Endothelial cell of umbilical vein (primary cell): ENCODE results near the gene SOX10. TPM values are rescaled to one million over a fixed set of nuclear protein-coding genes. Genes with fewer than 3 reads are reported as not detected.

Source experiments
- BruUV-seq: library from RNA; stranded (reverse); fragments of 400-500 nt; replicated peaks from 2 replicates; lab custom pipeline; 2021; lab: Mats Ljungman, UMichigan
- CTCF ChIA-PET: fragments of 300-600, 350-600 bp; sonication (Branson Sonifier 250); formaldehyde crosslinking; loops from one replicate; lab custom pipeline; 2021; ENCODE audit warnings: antibody characterized with exemption, inconsistent platforms; lab: Charles Lee
- POLR2A ChIA-PET: fragments of 300-600, 350-600 bp; sonication (Branson Sonifier 250); formaldehyde crosslinking; loops from one replicate; lab custom pipeline; 2021; ENCODE audit warnings: antibody characterized with exemption, inconsistent platforms; lab: Charles Lee
- DNase-seq: peaks from one replicate; pipeline ENCODE4 v3.0.0-alpha.2; 2011; ENCODE audit warnings: low read depth, low spot score
- FAIRE-seq: peaks from 2 replicates; lab custom pipeline; 2011; peaks lifted over from hg19 to GRCh38; lab: Jason Lieb, UNC
- H2AFZ ChIP-seq: 2 replicates; pipeline ENCODE4 v1.6.0; 2012; ENCODE audit warnings: low read depth, low read length, control low read depth, inconsistent platforms
- H3K27ac ChIP-seq: 2 replicates; pipeline ENCODE4 v1.5.1; 2011; ENCODE audit warnings: low read depth, mild to moderate bottlenecking, control low read depth, low read length, moderate library complexity; ENCODE audit not compliant: insufficient read depth
- H3K27me3 ChIP-seq, 2 experiments: 2 replicates each; pipeline versions ENCODE4 v1.6.0 to v1.6.1; 2011; ENCODE audit warnings: low read length in 2 of 2, mixed read lengths in 1 of 2; ENCODE audit not compliant: control insufficient read depth in 2 of 2, insufficient read depth in 2 of 2
- H3K36me3 ChIP-seq, 2 experiments: 2 replicates in 1 of 2; 3 replicates in 1 of 2; pipeline ENCODE4 v1.5.1; 2011; ENCODE audit warnings: low read length in 2 of 2, mild to moderate bottlenecking in 1 of 2, moderate library complexity in 1 of 2; ENCODE audit not compliant: control insufficient read depth in 2 of 2, insufficient read depth in 2 of 2; ENCODE audit errors: extremely low read depth in 1 of 2
- H3K4me1 ChIP-seq: 3 replicates; pipeline ENCODE4 v1.5.1; 2011; ENCODE audit warnings: mild to moderate bottlenecking, low read length; ENCODE audit not compliant: control insufficient read depth, insufficient read depth; ENCODE audit errors: extremely low read depth
- H3K4me2 ChIP-seq: 2 replicates; pipeline ENCODE4 v1.6.1; 2011; ENCODE audit warnings: low read length, control low read depth, mixed read lengths; ENCODE audit not compliant: insufficient read depth
- H3K4me3 ChIP-seq, 3 experiments: fragments of 200-600 bp in 1 of 3; sonication (generic), shearing (Covaris generic) in 1 of 3; replicated peaks in 1 of 3; 2 replicates each; pipeline ENCODE4 v1.5.1; 2011 to 2016; ENCODE audit warnings: control low read depth in 3 of 3, low read length in 3 of 3, mild to moderate bottlenecking in 2 of 3, inconsistent platforms in 1 of 3, low read depth in 1 of 3, moderate library complexity in 1 of 3; ENCODE audit not compliant: insufficient read depth in 1 of 3
- H3K79me2 ChIP-seq: 2 replicates; pipeline ENCODE4 v1.6.0; 2012; ENCODE audit warnings: low read length, inconsistent platforms; ENCODE audit not compliant: control insufficient read depth, insufficient read depth
- H3K9ac ChIP-seq: replicated peaks from 2 replicates; pipeline ENCODE3; 2011; ENCODE audit warnings: low read length, control low read depth; ENCODE audit not compliant: insufficient read depth; ENCODE audit errors: extremely low read depth
- H3K9me1 ChIP-seq: replicated peaks from 3 replicates; pipeline ENCODE4 v1.6.0; 2011; ENCODE audit warnings: mild to moderate bottlenecking, low read length; ENCODE audit not compliant: control insufficient read depth, insufficient read depth; ENCODE audit errors: extremely low read depth
- H3K9me3 ChIP-seq: replicated peaks from 2 replicates; pipeline ENCODE4 v1.5.1; 2012; ENCODE audit warnings: low read length, inconsistent platforms; ENCODE audit not compliant: control insufficient read depth, insufficient read depth
- H4K20me1 ChIP-seq: replicated peaks from 2 replicates; pipeline ENCODE3; 2011; ENCODE audit warnings: mild to moderate bottlenecking, low read length; ENCODE audit not compliant: control insufficient read depth, insufficient read depth; ENCODE audit errors: extremely low read depth
- CTCF ChIP-seq, 2 donors: IDR thresholded peaks; 1 replicate in 1 of 2; 2 replicates in 1 of 2; pipeline ENCODE4 v1.5.1; 2011; ENCODE audit warnings: low read length in 2 of 2, mild to moderate bottlenecking in 2 of 2, moderate library complexity in 2 of 2, control low read depth in 1 of 2, inconsistent platforms in 1 of 2, low read depth in 1 of 2; ENCODE audit not compliant: insufficient read depth in 1 of 2; ENCODE audit errors: extremely low read depth in 1 of 2
- FOS ChIP-seq: IDR thresholded peaks from 2 replicates; pipeline ENCODE4 v1.6.1; 2011; ENCODE audit warnings: mild to moderate bottlenecking, low read length, moderate library complexity, borderline replicate concordance; ENCODE audit not compliant: insufficient read depth
- GATA2 ChIP-seq: IDR thresholded peaks from 2 replicates; pipeline ENCODE4 v1.7.0; 2011; ENCODE audit warnings: low read depth, mild to moderate bottlenecking, moderate library complexity, mixed read lengths, low read length; ENCODE audit not compliant: insufficient read length, insufficient read depth
- JUN ChIP-seq: IDR thresholded peaks from 2 replicates; pipeline ENCODE4 v1.6.1; 2011; ENCODE audit warnings: borderline replicate concordance, low read depth; ENCODE audit not compliant: insufficient read length, insufficient read depth
- MAX ChIP-seq: IDR thresholded peaks from 2 replicates; pipeline ENCODE4 v1.6.1; 2011; ENCODE audit not compliant: insufficient read depth, insufficient read length
- MYC ChIP-seq: IDR thresholded peaks from one replicate; pipeline ENCODE4 v1.6.1; 2011; ENCODE audit warnings: mild to moderate bottlenecking, low read depth, low read length
- POLR2A ChIP-seq: IDR thresholded peaks from 2 replicates; pipeline ENCODE4 v1.6.1; 2012; ENCODE audit warnings: low read depth, mild to moderate bottlenecking, control low read depth, low read length
- POLR2AphosphoS5 ChIP-seq: IDR thresholded peaks from 2 replicates; pipeline ENCODE4 v1.6.1; 2012; ENCODE audit warnings: low read depth, mild to moderate bottlenecking, control low read depth, low read length, moderate library complexity; ENCODE audit not compliant: insufficient read depth
- dilution Hi-C: fragments of 300-500 bp; cut with MboI; formaldehyde crosslinking; loops from one replicate; pipeline ENCODE4 v1.15.0; 2019; ENCODE audit warnings: low sequenced_read_pairs; ENCODE audit not compliant: extremely low pct_ligation_motif_present
- intact Hi-C: fragments of 100-400 bp; cut with micrococcal nuclease; formaldehyde crosslinking; loops from one replicate; pipeline ENCODE4 v1.10.0; 2022
- polyA plus RNA-seq, 4 experiments: library from polyadenylated mRNA; depleted of rRNA in 3 of 4; stranded (reverse) in 3 of 4; unstranded in 1 of 4; fragments of >200 nt; gene quantifications; 2 replicates each; pipeline versions ENCODE4 v1.2.1 to v1.2.3, GENCODE V29; 2011 to 2012; ENCODE audit warnings: missing spikeins in 1 of 4
- total RNA-seq: library from RNA; stranded (reverse); gene quantifications from 2 replicates; pipeline ENCODE4 v1.2.3, GENCODE V29; 2021

Gene SOX10
- total and polyA plus RNA-seq, 2 donors (not counting 3 experiments of a cell fraction or from before 2014, with no cell fraction given): not detected

GRCh38 chr22:37970864-37971263 lies 13.5 kb downstream of the SOX10 start:
- Histone ChIP-seq H3K36me3 (peaks cover 6 to 17% of the 10 kb centered on the region in 2 experiments), H2AFZ (no peak overlapping the region), H4K20me1 (no peaks in the 10 kb centered on the region), H3K4me2 (no peak overlapping the region), H3K9me1 (no peaks in the 10 kb centered on the region), H3K27ac (no peak overlapping the region), H3K4me1 (no peaks in the 10 kb centered on the region), H3K9me3 (no peaks in the 10 kb centered on the region), H3K79me2 (peaks cover 2% of the 10 kb centered on the region), H3K27me3 (no peaks in the 10 kb centered on the region), H3K4me3 (no peak overlapping the region), H3K9ac (no peak overlapping the region)
- dilution Hi-C loops (no loop called here), intact Hi-C loops (no loop called here)
- no TSS peak for BruUV-seq
- ChIA-PET CTCF (interaction anchor here (1.1 to 1.4 kb wide), 2 partner anchors 16 to 84 kb away, joined by 3 to 4 read pairs; no protein-coding TSS in a partner anchor), POLR2A (no interaction called here)
- no peak for DNase-seq
- no peak for FAIRE-seq
- no peak for TF ChIP-seq GATA2
- no peak for TF ChIP-seq MYC
- TF ChIP-seq FOS: no peak
- no peak for TF ChIP-seq POLR2A
- TF ChIP-seq JUN: no peak
- no peak for TF ChIP-seq POLR2AphosphoS5
- TF ChIP-seq MAX: no peak
- TF ChIP-seq CTCF (IDR thresholded peaks at IDR 0.05; ENCODE audit: extremely low read depth in 1 of 2, insufficient read depth in 1 of 2, low read depth in 1 of 2, low read length in 2 of 2): no peak
